Measurements from ENCODE around the gene RANBP10.

GRCh38 chr16:67676516-67676915 is 129.8 kb downstream of the RANBP10 start:
- TF ChIP-seq CTCF (IDR thresholded peaks at IDR 0.05; ENCODE audit: insufficient read depth, low read length, poor library complexity, severe bottlenecking) (no peak), EZH2phosphoT487 (conservative IDR thresholded peaks at IDR 0.05; ENCODE audit: low read length) (no peak)
